HK-2 (cell line): Measurements from ENCODE around the gene ZMYND8.
"Not testable (repeated sequence)": the region's sequence is repeated elsewhere in the genome, so short reads cannot be mapped to it uniquely, and the experiment has no call there.

ENCODE experiments used
- DNase-seq: peaks from one replicate; pipeline ENCODE4 v3.0.0-alpha.2; 2018; ENCODE audit not compliant: unreplicated experiment

Gene ZMYND8

GRCh38 chr20:47356526-47357295 lies at the start of gene ZMYND8:
ZMYND8 (minus strand) TSS chr20:47356699; CDS start chr20:47356670, 29 bp downstream.
- DNase-seq = peak; percentile 100

DNA sequence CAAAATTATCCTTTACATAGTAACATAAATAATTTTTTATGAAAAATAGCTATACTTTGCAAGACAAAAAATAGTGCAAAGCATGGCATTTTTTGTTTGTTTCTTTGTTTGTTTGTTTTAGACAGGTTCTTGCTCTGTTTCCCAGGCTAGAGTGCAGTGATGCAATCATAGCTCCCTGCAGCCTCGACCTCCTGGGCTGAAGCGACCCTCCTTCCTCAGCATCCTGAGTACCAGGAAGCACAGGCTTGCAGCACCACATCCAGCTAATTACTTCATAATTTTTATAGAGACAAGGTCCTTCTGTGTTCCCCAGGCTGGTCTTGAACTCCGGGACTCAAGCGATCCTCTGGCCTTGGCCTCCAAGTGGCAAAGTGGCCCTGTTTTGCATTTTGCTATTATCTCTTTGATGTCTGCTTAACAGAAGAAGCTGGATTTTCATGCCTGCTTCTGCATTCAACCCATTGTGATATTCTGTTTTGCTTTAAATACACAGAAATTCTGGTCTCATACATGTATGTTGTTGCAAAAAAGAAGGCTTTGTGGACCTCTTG lies 49.4 kb upstream of the ZMYND8 start:
- DNase-seq = no peak

DNA sequence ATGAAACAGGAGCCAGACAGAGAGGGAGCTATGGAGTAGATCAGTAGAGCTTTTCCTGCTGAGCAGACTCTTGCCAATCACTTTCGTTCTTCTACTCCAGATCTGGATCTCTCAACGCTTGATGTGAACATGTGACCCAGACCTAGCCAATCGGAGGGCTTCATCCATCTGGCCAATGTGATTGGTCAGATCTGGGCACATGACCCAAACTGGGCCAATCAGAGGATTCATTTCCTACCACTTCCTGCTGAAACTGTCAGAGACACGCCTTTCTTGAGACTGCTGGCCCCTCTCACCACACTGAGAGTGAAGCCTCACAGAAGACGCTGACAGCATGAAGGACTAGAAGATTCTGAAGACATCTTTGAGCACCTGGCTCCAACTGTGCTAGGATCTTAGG lies 44.2 kb upstream of the ZMYND8 start:
- DNase-seq = no peak

- DNase-seq = no peak
These were observed 41.3 kb upstream of the ZMYND8 start for GRCh38 chr20:47397652-47398301.

DNA sequence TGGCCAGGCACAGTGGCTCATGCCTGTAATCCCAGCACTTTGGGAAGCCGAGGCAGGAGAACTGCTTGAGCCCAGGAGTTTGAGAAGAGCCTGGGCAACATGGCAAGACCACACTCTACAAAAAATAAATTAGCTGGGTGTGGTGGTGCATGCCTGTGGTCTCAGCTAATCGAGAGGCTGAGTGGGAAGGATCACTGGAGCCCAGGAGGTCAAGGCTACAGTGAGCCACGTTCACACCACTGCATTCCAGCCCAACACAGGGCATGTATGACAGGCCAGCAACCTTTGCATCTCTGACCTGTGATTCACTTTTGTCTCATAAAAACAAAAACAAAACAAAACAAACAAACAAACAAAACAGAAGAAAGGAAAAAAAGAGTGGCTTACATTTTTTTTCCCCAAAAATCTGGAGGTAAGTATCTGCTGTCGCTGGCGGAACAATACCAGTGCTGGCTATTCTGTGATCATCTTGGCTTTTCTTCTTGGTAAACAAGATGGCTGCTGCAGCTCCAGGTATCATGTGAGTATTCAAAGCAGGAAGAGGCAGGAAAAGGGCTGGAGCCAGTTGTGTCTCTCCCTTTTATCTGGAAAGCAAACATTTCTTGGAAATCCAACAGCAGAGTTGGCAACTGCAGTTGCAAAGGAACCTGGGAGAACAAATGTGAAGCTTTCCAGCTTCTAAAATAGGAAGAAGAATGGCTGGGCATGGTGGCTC lies 40.4 kb upstream of the ZMYND8 start:
- no peak for DNase-seq

GRCh38 chr20:47393796-47394514 lies 37.5 kb upstream of the ZMYND8 start:
- DNase-seq = not testable (repeated sequence)

- DNase-seq = peak; percentile 66
These were observed 36.2 kb upstream of the ZMYND8 start for GRCh38 chr20:47392721-47393073.

DNA sequence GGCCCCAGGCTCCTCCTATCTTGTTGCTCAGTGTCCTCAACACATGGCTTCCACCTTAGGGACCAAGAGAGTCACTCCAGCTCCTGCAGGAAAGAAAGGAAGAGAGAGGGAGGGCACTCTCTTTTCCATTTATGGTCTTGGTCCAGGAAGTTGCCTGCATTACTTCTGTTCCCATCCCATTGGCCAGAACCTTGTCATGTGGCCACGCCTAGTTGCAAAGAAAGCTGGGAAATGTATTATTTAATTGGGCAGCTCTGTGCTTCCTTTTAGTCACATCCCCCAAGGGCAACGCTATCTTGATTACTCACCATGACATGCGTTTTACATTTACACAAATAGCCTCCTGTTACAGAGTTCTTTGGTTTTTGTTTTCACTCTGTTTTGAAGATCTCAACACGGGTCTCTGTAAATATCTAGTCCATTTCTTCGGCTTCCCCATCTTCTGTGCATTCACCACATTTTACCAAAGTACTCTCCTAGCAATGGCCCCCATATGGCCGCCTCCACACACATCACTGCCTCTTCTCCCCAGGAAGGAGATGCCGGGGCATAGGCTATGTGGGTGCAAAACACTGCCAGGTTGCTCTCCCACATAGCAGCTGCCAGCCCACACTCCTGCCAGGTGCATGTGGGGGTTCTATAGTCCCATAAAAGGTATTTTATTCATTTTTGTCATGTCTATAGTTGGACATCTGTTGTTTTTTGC lies 35.7 kb upstream of the ZMYND8 start:
- DNase-seq = peak; percentile 82

DNA sequence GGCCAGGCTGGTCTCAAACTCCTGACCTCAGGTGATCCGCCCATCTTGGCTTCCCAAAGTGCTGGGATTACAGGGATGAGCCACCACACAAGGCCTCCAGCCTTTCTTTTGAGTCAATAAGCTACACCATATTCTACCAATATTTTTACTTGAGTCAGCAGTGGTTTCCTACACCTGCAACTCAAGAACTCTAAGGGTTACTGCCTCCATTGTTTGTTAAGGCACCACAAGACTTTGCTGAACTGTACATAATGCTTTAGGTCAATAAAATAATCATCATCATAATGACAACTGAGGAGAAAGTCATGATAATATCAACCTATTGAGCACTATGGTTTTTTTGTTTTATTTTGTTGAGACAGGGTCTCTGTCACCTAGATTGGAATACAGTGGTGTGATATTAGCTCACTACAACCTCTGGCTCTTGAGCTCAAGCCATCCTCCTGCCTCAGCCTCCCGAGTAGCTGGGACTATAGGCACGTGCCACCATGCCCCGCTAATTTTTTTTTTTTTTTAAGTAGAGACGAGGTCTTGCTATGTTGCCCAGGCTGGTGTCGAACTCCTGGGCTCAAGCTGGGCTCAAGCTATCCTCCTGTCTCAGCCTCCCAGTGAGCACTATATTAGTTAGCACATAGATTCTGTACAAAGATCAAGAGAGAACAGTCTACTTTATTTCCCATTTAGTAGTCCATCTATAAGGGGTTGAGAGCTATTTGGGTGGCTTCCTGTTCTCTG lies 34.9 kb upstream of the ZMYND8 start:
- no peak for DNase-seq

GRCh38 chr20:47389867-47390347 lies 33.4 kb upstream of the ZMYND8 start:
- no peak for DNase-seq

DNA sequence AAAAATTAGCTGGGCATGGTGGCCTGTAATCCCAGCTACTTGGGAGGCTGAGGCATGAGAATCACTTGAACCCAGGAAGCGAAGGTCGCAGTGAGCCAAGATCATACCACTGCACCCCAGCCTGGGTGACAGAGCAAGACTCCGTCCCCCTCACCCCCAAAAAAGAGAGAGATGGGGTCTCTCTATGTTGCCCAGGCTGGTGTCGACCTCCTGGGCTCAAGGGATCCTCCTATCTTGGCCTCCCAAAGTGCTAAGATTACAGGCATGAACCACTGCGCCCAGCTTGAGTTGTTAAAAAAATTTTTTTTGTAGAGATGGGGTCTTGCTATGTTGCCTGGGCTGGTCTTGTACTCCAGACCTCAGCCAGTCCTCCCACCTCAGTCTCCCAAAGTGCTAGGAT lies 29.5 kb upstream of the ZMYND8 start:
- DNase-seq = not testable (repeated sequence)

DNA sequence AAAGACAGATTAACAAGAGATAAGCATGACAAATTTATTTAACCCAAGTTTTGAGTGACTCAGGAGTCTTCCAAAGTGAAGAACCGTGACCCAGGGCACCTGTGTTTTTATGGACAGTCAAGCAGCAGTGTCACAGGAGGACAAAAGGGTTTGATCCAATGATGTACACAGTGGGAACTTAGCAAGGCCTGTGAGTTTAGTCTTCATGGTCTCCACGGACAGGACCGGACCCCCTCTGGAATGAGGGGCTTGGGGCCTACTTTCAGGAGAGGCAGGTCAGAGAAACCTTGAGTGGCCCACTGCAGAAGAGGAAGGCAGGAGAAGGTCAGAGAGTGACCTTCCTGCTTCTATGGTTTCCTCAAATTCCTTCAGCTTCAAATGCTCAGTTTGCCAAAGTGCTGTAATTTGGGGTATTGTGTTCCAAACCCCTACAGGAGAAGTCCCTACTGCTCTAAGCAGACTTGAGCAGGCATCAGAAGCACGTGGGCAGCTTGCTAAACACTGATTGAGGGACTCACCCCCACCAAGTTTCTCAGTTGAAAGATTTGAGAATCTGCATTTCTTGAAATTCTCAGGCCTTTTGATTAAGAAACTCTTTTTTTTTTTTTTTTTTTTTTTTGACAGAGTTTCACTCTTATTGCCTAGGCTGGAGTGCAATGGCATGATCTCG lies 26.4 kb upstream of the ZMYND8 start:
- DNase-seq = no peak

DNA sequence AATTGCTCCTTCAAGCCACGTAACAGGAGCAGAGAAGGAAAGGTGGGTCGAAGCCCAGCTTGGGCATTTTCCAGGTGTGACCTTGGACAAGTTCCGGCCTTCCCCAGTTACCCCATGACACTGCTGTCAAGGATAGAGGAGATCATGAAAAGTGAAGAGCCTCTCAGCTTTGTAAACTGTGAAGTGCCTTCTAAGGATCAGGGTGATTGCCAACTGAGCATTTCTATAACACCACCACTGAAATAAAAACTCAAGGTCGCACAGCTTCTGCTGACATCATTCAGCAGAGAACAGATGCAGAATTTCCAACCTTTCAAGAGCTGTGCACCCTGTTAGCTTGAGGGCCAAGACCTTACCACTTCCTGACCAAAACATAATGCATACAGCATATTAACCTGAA lies 24.0 kb upstream of the ZMYND8 start:
- no peak for DNase-seq

- no peak for DNase-seq
These were observed 23.1 kb upstream of the ZMYND8 start for GRCh38 chr20:47379433-47380150.

- DNase-seq = no peak
These were observed 20.7 kb upstream of the ZMYND8 start for GRCh38 chr20:47377122-47377722.

- not testable (repeated sequence) for DNase-seq
These were observed 19.7 kb upstream of the ZMYND8 start for GRCh38 chr20:47376096-47376643.

GRCh38 chr20:47374121-47374520 lies 17.6 kb upstream of the ZMYND8 start:
- DNase-seq = not testable (repeated sequence)

GRCh38 chr20:47373206-47373733 lies 16.8 kb upstream of the ZMYND8 start:
- DNase-seq = no peak
